PC-9 (cell line): Measurements from ENCODE around the gene TMEM171.

Experiments used
- EZH2 ChIP-seq: fragments of 200-600 bp; sonication (generic); IDR thresholded peaks from 2 replicates; pipeline ENCODE4 v1.8.0; 2017; ENCODE audit warnings: antibody characterized with exemption, low read depth
- TF ChIP-seq, protein P1 (sequence below): fragments of 200-600 bp; sonication (generic); conservative IDR thresholded peaks from 2 replicates; pipeline ENCODE4 v1.6.1; 2017; ENCODE audit warnings: mixed run types, antibody characterized with exemption, mild to moderate bottlenecking, moderate library complexity

DNA sequence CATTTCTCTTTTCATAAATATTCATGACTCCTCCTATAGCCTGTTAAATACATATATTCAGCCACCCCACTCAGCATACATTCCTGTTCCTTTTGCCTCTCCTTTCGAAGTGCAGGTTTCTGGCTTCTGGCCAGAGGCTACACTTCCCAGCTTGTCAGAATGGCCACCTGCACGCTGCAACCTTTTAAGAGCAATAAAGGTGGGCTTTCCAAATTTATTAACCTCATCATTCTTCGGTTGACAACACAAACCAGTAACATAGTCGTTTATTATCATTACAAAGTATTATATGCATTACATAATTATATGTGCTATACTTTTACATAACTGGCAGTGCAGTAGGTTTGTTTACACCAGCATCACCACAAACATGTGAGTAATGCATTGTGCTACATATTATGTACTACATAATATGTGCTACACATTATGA lies 16.5 kb upstream of the TMEM171 start:
- TF ChIP-seq, protein P1, sequence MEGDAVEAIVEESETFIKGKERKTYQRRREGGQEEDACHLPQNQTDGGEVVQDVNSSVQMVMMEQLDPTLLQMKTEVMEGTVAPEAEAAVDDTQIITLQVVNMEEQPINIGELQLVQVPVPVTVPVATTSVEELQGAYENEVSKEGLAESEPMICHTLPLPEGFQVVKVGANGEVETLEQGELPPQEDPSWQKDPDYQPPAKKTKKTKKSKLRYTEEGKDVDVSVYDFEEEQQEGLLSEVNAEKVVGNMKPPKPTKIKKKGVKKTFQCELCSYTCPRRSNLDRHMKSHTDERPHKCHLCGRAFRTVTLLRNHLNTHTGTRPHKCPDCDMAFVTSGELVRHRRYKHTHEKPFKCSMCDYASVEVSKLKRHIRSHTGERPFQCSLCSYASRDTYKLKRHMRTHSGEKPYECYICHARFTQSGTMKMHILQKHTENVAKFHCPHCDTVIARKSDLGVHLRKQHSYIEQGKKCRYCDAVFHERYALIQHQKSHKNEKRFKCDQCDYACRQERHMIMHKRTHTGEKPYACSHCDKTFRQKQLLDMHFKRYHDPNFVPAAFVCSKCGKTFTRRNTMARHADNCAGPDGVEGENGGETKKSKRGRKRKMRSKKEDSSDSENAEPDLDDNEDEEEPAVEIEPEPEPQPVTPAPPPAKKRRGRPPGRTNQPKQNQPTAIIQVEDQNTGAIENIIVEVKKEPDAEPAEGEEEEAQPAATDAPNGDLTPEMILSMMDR = no peak
- TF ChIP-seq EZH2 = no peak
